ENCODE measurements around the gene CEP41. TPM values are rescaled to one million over a fixed set of nuclear protein-coding genes. Genes with fewer than 3 reads are reported as not detected.

Gene CEP41
- total RNA-seq, 1 donor from 2014 or later, result 34.7 TPM

DNA sequence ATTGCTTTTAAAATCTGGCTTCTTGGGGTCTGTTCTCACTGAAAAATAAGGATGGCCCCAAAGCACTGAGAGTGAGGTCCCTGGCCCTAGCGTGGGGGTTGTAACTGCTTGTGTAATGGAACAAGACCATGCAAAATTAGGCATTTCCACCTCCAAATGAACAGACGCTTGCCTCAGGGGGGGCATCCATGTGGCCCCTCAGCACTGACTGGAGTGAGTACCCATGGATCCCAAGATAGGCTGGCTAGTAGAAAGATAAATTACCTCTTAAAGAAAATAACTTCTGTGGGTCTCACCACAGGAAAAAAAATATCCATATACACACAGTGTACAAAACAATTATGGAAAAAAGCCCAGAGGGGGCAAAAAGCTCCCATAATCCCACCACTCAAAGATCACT lies 75.7 kb downstream of the CEP41 start:
- Mint-ChIP-seq H3K27ac (ENCODE audit: unreplicated experiment) (peak overlapping the region; percentile 91), H3K4me1 (ENCODE audit: low read depth, unreplicated experiment) (peaks cover 30% of the 10 kb centered on the region), H3K9me3 (ENCODE audit: unreplicated experiment) (peaks cover 6% of the 10 kb centered on the region), H3K36me3 (ENCODE audit: unreplicated experiment) (peaks cover 7% of the 10 kb centered on the region), H3K27me3 (ENCODE audit: unreplicated experiment) (no peaks in the 10 kb centered on the region), H3K4me3 (ENCODE audit: unreplicated experiment) (peak overlapping the region; percentile 72)
- DNase-seq, result no peak
- TF ChIP-seq, protein P1, sequence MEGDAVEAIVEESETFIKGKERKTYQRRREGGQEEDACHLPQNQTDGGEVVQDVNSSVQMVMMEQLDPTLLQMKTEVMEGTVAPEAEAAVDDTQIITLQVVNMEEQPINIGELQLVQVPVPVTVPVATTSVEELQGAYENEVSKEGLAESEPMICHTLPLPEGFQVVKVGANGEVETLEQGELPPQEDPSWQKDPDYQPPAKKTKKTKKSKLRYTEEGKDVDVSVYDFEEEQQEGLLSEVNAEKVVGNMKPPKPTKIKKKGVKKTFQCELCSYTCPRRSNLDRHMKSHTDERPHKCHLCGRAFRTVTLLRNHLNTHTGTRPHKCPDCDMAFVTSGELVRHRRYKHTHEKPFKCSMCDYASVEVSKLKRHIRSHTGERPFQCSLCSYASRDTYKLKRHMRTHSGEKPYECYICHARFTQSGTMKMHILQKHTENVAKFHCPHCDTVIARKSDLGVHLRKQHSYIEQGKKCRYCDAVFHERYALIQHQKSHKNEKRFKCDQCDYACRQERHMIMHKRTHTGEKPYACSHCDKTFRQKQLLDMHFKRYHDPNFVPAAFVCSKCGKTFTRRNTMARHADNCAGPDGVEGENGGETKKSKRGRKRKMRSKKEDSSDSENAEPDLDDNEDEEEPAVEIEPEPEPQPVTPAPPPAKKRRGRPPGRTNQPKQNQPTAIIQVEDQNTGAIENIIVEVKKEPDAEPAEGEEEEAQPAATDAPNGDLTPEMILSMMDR (IDR thresholded peaks at IDR 0.05; ENCODE audit: partially characterized antibody, unreplicated experiment), result no peak

DNA sequence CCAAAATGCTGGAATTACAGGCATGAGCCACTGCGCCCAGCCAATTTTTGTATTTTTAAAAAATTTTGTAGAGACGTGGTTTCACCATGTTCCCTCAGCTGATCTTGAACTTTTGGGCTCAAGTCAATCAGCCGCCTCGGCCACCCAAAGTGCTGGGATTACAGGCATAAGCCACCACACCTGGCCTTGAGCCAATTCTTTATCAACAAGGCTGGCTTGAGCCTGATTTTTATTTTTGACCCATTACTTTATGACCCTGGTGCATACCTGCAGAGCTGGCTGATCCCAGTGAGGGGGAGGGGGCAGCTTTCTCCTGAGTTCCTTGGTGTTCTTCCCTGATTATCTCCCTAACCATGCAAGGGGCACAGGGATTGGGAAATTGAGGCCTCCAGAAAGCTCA lies 76.4 kb downstream of the CEP41 start:
- Mint-ChIP-seq H3K27ac (ENCODE audit: unreplicated experiment) (peak overlapping the region; percentile 66), H3K4me1 (ENCODE audit: low read depth, unreplicated experiment) (peaks cover 29% of the 10 kb centered on the region), H3K27me3 (ENCODE audit: unreplicated experiment) (no peaks in the 10 kb centered on the region), H3K4me3 (ENCODE audit: unreplicated experiment) (no peak overlapping the region), H3K9me3 (ENCODE audit: unreplicated experiment) (peaks cover 8% of the 10 kb centered on the region), H3K36me3 (ENCODE audit: unreplicated experiment) (peaks cover 13% of the 10 kb centered on the region)
- no peak for DNase-seq
- TF ChIP-seq, protein P1 (IDR thresholded peaks at IDR 0.05; ENCODE audit: partially characterized antibody, unreplicated experiment), result no peak

DNA sequence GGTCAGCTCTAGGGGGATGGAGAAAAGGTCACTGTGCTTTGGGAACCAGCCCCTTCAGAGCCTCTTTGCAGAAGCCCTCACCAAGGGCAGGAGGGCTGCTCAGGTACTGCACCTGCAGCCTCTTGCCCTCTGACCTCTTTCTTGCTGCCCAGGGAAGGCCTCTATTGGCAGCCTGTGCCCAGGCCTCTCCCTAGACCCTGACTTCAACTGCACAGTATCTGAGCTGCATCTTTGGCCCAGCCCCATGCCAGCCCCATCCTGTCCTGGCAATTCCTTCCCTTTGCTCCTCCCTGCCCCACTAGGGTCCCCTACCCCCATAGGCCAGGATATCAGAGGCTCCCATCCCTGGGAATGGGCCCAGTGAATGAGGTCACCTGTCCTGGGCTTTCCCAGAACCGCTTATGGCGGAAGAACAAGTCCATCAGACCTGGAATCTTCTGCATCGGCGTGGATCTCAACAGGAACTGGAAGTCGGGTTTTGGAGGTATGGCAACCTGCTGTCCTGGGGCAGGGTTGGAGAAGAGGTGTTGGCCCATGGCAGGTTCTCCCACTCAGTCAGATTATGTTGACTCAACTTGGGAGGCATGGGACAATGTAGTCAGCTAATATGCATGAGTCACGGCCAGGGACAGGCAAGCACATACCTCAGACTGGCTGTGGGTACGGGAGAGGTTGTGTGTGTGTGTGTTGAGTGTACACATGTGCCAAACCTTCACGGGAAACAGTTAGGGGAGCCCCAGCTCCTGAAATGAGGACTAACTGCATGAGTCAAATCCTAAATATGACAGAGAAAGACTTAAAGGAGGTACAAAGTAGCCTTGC lies 77.6 kb downstream of the CEP41 start:
- Mint-ChIP-seq H3K27ac (ENCODE audit: unreplicated experiment) (no peak overlapping the region), H3K4me1 (ENCODE audit: low read depth, unreplicated experiment) (peaks cover 27% of the 10 kb centered on the region), H3K27me3 (ENCODE audit: unreplicated experiment) (no peaks in the 10 kb centered on the region), H3K9me3 (ENCODE audit: unreplicated experiment) (peaks cover 8% of the 10 kb centered on the region), H3K36me3 (ENCODE audit: unreplicated experiment) (peaks cover 16% of the 10 kb centered on the region), H3K4me3 (ENCODE audit: unreplicated experiment) (no peak overlapping the region)
- DNase-seq, result no peak
- TF ChIP-seq, protein P1 (IDR thresholded peaks at IDR 0.05; ENCODE audit: partially characterized antibody, unreplicated experiment), result no peak

DNA sequence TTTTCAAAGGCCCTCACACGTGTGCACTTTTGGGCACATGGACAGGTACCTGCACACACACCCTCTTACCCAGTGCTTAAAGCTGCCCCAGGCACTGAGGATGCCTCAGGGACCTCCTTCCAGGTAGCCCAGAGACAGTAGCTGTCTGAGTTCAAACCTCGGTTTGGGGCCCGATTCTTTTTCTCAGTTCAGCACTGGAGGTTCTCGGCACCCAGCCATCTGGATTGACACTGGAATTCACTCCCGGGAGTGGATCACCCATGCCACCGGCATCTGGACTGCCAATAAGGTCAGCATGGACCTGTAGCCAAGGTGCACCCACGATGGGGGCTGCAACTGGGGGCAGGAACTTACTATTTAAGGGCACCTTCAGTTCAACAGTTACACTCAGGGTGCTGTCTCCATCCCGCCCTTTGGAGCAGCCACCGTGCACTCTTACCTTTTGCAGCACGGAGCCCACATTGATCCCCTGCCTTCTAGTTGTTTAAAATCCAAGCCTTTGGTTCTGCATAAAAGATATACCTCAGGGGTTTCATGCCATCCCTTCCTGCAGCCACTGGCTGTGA lies 78.5 kb downstream of the CEP41 start:
- no peak for DNase-seq
- TF ChIP-seq, protein P1 (IDR thresholded peaks at IDR 0.05; ENCODE audit: partially characterized antibody, unreplicated experiment), result no peak
- Mint-ChIP-seq H3K27me3 (ENCODE audit: unreplicated experiment) (no peaks in the 10 kb centered on the region), H3K4me1 (ENCODE audit: low read depth, unreplicated experiment) (peaks cover 23% of the 10 kb centered on the region), H3K4me3 (ENCODE audit: unreplicated experiment) (no peak overlapping the region), H3K36me3 (ENCODE audit: unreplicated experiment) (peaks cover 16% of the 10 kb centered on the region), H3K27ac (ENCODE audit: unreplicated experiment) (no peak overlapping the region), H3K9me3 (ENCODE audit: unreplicated experiment) (peaks cover 7% of the 10 kb centered on the region)

DNA sequence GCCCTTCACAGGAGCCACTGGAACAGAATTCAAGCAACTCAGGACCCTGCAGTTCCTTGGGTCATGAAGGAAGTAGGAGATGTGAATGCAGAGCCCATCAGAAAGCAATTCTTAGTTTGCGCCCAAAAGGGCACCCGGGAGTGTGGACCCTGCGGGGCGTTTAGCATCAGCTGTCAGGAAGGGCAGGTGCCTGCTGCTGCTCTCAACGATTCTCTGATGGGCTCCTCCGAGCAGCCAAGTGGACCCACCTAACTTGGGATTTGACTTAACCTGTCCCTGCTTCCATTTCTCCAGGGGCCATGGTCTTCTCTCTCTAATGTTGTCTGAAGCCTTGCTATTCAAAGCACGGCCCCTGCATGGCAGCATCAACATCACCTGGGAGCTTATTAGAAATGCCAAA lies 79.1 kb downstream of the CEP41 start:
- DNase-seq, result no peak
- H3K27ac Mint-ChIP-seq (ENCODE audit: unreplicated experiment), result no peak overlapping the region
- H3K4me3 Mint-ChIP-seq (ENCODE audit: unreplicated experiment), result no peak overlapping the region
- H3K27me3 Mint-ChIP-seq (ENCODE audit: unreplicated experiment), result no peaks in the 10 kb centered on the region
- peaks cover 16% of the 10 kb centered on the region for H3K36me3 Mint-ChIP-seq (ENCODE audit: unreplicated experiment)
- peaks cover 6% of the 10 kb centered on the region for H3K9me3 Mint-ChIP-seq (ENCODE audit: unreplicated experiment)
- TF ChIP-seq, protein P1 (IDR thresholded peaks at IDR 0.05; ENCODE audit: partially characterized antibody, unreplicated experiment), result no peak
- peaks cover 17% of the 10 kb centered on the region for H3K4me1 Mint-ChIP-seq (ENCODE audit: low read depth, unreplicated experiment)
